CD4-positive, alpha-beta T cell treated with Interleukin-17A for 4 hours (primary cell): ENCODE measurements around the gene GALC.
"Not testable (repeated sequence)": the region's sequence is repeated elsewhere in the genome, so short reads cannot be mapped to it uniquely, and the experiment has no call there.

Experiments
- DNase-seq: peaks from one replicate; pipeline ENCODE4 v3.0.0-alpha.2; 2020; ENCODE audit warnings: mixed read lengths

The GALC gene

GRCh38 chr14:87992718-87993628 lies at the start of gene GALC:
GALC (minus strand) TSS chr14:87993182; CDS start chr14:87993164, 18 bp downstream.
- peak; percentile 95 for DNase-seq

- DNase-seq, result no peak
Measured at GRCh38 chr14:88040146-88040545, 47.2 kb upstream of the GALC start.

- no peak for DNase-seq
Measured at GRCh38 chr14:88039197-88039596, 46.2 kb upstream of the GALC start.

GRCh38 chr14:88037325-88037724 lies 44.3 kb upstream of the GALC start:
- DNase-seq, result no peak

GRCh38 chr14:88036422-88036821 lies 43.4 kb upstream of the GALC start:
- DNase-seq, result no peak

- DNase-seq, result no peak
Measured at GRCh38 chr14:88034076-88034475, 41.1 kb upstream of the GALC start.

GRCh38 chr14:88032373-88032772 lies 39.4 kb upstream of the GALC start:
- DNase-seq, result no peak

- no peak for DNase-seq
Measured at GRCh38 chr14:88030892-88031291, 37.9 kb upstream of the GALC start.

- no peak for DNase-seq
Measured at GRCh38 chr14:88030079-88030478, 37.1 kb upstream of the GALC start.

GRCh38 chr14:88029500-88029899 lies 36.5 kb upstream of the GALC start:
- DNase-seq, result no peak

- DNase-seq, result no peak
Measured at GRCh38 chr14:88026890-88027289, 33.9 kb upstream of the GALC start.

GRCh38 chr14:88025313-88025712 lies 32.3 kb upstream of the GALC start:
- DNase-seq, result no peak

GRCh38 chr14:88024252-88025086 lies 31.5 kb upstream of the GALC start:
- DNase-seq, result not testable (repeated sequence)

- DNase-seq, result no peak
Measured at GRCh38 chr14:88023658-88024187, 30.7 kb upstream of the GALC start.

GRCh38 chr14:88017535-88017934 lies 24.6 kb upstream of the GALC start:
- no peak for DNase-seq

- no peak for DNase-seq
Measured at GRCh38 chr14:88016768-88017167, 23.8 kb upstream of the GALC start.

GRCh38 chr14:88013750-88014349 lies 20.9 kb upstream of the GALC start:
- DNase-seq, result peak; percentile 56

- no peak for DNase-seq
Measured at GRCh38 chr14:88012495-88012894, 19.5 kb upstream of the GALC start.

- DNase-seq, result no peak
Measured at GRCh38 chr14:88010331-88010730, 17.3 kb upstream of the GALC start.

GRCh38 chr14:88009486-88009885 lies 16.5 kb upstream of the GALC start:
- no peak for DNase-seq

GRCh38 chr14:88008039-88008742 lies 15.2 kb upstream of the GALC start:
- DNase-seq, result no peak

GRCh38 chr14:88007608-88008007 lies 14.6 kb upstream of the GALC start:
- no peak for DNase-seq
